GM18511 (cell line): ENCODE results near the gene ADGRV1.
"Not testable (repeated sequence)": the region's sequence is repeated elsewhere in the genome, so short reads cannot be mapped to it uniquely, and the experiment has no call there.

Source experiments
- ATAC-seq: cut with Tn5 transposase; IDR thresholded peaks from one replicate; pipeline ENCODE4 v1.9.1; 2021; ENCODE audit warnings: mild to moderate bottlenecking, moderate library complexity; ENCODE audit not compliant: unreplicated experiment

Gene ADGRV1

DNA sequence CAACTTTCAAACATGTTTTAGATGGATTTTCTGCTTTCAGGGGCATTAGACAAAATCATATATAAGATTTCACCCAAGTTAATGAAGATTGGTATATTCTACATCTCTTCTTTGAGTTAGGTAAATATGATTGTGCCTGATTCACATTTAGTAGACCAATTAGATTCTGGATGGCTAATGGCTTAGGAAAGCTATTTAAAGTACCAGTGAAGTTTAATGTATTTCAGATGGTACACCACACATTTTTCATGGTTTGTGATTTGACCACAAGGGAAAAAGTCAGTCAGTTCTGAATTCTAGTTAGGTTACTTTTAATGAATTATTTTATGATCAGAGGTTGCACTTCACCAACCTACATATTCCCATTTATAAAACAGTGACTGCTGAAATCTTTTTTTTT, 409.7 kb downstream of the ADGRV1 start:
- ATAC-seq = no peak

DNA sequence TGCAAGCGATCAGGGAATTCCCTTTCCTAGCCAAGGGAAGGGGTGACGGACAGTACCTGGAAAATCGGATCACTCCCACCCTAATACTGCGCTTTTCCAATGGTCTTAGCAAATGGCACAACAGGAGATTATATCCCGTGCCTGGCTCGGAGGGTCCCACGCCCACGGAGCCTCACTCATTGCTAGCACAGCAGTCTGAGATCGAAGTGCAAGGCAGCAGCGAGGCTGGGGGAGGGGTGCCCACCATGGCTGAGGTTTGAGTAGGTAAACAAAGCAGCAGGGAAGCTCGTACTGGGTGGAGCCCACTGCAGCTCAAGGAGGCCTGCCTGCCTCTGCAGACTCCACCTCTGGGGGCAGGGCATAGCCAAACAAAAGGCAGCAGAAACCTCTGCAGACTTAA, 411.3 kb downstream of the ADGRV1 start:
- ATAC-seq = not testable (repeated sequence)

DNA sequence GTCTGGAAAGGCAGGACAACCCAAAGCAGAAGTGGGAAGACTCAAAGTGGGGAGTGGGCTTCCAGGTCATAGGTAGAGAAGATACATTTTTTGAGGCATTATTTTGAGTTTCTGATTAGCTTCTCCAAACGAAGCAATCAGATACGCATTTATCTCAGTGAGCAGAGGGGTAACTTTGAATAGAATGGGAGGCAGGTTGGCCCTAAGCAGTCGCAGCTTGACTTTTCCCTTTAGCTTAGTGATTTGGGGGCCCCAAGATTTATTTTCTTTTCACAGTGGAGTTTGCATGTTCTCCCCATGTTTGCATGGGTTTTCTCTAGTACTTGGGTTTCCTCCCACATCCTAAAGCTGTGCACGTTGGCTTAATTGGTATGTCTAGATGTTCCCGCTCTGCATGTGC, 422.6 kb downstream of the ADGRV1 start:
- no peak for ATAC-seq

DNA sequence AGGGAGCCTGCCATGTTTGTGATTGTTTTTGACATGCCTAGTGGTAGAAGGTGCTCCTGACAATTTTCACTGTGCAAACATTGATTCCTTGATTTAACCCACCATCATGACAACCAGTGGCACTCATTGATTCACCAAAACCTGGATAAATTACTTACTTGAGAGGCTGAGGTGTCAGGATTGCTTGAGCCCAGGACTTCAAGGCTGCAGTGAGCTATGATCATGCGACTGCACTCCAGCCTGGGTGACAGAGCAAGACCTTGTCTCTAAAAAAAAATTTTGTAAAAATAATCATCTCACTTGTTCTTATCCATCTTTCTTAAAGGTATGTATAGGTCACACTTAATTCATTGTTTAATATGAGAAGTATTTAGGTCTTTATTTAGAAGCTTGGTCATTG, 423.2 kb downstream of the ADGRV1 start:
- no peak for ATAC-seq

DNA sequence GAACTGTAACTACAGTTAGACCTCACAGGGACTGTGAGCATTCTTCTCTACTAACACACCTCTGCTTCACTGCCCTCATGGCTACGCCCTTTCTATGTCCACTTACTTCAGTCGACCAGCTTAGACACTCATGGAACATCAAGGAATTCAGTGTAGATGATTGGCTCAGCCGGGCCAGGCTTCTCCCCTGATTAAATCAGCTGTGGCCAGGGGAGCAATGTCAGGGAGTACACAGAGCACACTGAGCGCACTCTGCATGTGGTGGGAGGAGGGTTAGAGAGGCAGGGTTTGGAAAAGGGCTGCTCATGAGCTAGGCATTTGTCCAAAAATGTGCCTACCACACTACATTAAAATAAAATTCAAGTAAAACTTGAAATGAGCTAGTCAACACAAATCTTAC, 424.0 kb downstream of the ADGRV1 start:
- no peak for ATAC-seq

DNA sequence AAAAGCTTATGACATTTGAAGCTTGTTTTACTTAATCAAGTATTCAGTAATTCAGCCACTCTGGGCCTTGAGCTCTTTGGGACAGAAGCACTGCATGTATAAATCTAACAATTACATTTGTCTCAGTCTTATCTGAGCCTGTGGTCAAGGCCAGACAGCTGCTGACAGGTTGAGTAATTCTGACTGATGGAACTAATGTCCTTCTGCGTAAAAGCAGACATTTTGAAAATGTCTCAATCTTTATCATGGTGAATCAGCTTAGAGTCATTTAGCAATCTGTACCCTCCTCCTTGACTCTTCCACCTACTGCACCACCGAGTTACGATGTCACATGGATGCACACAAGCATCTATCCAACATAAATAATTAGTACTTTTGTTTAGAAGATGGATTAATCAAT, 424.6 kb downstream of the ADGRV1 start:
- no peak for ATAC-seq

DNA sequence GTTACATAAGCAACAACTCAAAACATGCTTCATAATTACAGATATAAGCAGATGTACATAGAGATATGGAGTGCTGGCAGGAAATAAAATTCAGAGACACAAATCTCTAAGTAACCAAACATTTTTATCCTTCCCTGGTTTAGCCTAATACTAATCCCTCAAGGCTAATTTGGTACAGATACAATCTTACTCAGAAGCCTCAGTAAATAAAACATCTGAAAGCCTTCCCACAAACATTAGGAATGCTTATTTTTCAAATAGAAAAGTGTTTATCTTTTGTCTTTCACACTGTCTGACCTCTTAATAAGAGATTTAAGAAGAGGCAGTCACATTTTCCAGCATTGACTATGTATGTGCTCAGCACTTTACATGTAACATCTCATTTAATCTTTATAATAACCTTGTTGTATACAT, 425.1 kb downstream of the ADGRV1 start:
- ATAC-seq = no peak

DNA sequence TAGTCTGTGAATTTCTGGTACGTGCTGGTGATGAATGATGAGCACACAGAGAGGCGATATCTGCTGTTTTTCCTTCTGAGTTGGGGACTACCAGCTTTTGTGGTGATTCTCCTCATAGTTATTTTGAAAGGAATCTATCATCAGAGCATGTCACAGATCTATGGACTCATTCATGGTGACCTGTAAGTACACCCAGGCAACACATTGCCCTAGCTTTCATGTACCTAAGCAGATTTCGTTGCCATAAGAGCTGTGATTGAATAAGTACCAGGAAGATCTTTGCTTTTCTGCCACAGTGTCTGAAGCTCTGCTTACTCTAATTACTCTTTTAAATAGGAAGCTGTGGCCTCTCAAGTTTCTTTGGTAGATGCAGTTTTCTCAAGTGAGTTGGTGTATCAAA, 426.7 kb downstream of the ADGRV1 start:
- ATAC-seq = no peak

DNA sequence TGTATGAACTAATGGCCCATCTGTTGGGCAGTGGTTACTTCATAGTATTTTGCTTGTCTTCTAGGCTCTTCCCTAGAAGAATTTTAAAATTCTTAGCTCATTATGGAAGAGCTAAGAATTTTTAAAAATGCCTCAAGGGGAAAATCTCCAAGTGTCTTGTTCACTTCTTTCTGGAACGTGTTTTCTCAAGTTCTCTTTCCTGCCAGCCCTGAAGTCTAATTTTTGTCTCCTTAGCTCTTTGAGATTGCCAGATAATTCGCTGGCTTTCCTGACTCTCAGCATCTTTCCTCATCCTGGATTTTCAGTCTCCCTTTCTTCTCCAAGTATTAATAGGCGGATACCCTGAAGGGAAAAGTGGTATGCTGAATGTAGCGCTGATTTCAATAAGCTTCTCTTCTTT, 429.1 kb downstream of the ADGRV1 start:
- no peak for ATAC-seq

DNA sequence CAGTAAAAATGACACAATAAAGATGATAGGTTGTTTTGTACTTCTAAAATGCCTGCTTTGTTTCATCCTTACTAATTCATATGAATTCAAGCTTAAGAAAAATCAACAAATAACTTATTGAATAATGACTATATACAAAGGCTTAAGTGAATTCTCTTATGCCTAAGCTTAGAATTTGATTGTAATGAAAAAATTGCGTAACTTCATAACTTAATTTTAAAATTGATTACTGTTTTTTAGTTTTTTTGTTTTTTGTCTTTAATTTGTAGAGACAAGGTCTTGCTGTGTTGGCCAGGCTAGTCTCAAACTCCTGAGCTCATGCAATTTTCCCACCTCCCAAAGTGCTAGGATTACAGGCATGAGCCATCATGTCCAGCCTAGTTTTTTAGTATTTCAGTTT, 432.6 kb downstream of the ADGRV1 start:
- ATAC-seq = no peak

DNA sequence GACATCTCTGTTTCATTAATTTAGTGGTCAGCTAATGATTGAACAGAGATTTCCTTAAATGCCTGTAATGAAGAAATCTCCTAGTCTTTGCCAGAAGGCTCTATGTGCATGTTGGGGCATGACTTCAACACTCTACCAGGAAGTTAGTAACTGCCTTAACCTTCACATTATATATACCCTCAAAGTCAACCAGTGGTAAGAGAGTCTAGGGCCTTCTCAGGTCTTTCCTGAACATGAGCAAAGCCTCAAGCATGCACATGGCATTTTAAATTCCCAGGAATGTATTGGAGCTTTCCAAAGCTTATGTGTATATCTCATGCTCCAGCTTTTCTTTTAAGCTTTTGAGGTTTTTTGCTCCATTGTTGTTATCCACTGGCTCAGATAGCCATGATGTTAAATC, 436.2 kb downstream of the ADGRV1 start:
- no peak for ATAC-seq

DNA sequence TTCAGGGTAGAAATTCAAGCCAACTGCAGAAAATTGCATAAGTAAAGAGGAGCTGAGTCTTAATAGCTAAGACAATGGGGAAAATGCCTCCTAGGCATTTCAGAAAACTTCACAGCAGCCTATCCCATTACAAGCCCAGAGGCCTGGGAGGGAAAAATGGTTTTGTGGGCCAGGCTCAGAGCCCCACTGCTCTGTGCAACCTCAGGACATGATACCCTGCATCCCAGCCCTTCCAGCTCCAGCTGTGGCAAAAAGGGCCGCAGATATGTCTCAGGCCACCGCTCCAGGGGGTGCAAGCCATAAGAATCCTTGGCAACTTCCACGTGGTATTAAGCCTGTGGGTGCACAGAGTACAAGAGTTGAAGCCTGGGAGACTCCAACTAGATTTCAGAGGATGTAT, 437.5 kb downstream of the ADGRV1 start:
- ATAC-seq = no peak

DNA sequence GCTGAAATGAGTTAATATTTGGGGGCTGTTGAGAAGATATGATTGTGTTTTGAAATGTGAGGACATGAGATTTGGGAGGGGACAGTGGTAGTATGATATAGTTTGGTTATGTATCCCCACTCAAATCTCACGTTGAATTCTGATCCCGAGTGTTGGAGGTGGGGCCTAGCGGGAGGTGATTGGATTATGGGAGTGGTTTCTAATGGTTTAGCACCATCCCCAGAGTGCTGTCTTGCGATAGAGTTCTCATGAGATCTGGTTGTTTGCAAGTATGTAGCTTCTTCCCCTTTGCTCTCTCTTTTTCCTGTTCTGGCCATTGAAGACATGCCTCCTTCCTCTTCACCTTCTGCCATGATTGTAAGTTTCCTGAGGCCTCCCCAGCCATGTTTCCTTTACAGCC, 438.5 kb downstream of the ADGRV1 start:
- ATAC-seq = no peak

DNA sequence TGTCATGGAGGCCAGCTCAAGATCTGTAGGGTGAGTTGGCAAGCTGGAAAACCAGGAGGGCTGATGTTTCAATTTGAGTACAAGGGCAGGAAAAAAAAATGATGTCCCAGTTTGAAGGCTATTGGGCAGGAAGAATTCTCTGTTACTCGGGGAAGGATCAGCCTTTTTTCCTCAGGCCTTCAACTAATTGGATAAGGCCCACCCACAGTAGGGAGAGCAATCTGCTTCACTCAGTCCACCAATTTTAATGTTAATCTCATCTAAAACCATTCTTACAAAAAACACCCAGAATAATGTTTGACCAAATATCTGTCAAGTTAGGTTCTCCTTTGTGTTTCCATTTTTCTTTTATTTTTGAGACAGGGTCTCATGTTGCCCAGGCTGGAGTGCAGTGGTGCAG, 442.1 kb downstream of the ADGRV1 start:
- no peak for ATAC-seq

DNA sequence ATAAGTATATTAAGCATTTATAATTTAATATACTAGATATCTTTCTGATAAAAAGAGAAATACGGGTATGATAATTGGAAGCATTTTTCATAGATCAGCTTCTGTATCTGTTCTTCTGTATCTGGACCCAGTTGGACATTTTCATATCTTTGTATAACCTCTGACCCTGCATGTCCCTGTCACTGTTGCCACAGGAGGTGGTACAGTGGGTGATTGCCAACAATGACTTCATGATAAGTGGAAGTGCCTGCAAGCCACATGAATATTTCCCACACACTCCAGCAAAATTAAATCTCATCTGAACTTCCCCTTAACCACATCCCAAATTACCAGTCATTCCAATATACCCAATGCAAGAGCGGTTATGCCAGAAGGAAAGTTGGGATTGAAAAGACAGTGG, 448.1 kb downstream of the ADGRV1 start:
- no peak for ATAC-seq

DNA sequence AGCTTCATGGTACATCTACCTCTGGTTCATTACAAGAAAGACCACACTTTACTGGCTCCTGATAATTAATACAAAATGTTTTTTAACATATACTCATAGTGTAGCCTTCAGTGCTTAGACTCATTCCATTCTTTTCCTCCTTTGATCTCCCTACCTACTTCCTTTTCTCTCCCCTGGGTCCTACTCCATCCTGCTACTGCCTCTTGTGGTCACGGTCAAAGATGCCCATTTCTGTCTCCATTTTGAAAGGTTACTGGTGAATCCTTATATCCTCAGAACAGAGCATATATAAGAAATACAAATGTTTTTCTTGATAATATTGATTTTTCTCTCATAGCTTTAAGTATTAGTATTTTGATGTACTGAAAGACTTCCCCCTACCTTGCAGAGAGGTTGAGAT, 448.7 kb downstream of the ADGRV1 start:
- no peak for ATAC-seq

DNA sequence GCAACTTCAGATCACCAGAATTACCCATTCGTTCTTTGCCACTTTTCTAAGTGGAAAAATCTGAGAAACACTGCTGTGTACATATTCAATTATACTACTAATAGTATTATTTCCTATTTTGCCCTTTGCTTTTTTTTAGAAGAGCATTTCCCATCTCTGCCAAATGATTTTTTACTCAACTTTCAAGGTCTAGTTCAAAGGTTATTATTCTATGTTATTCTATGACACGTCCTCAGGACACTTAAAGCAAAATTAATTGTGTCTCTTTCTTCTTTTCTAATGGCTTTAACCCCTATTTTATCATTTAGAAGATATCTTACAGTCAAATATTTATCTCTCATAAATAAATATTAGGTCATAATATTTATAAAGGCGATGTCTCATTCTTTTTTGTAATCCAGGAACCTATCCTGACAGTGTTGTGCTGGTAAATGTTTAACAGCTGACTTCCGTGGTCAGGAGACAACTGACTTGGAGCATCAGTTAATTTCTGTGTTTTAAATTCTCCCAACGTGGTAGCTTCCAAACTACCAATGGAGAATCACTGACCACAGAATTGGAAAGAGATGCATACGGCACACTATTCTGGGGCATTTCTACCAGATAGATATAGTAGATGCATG, 449.3 kb downstream of the ADGRV1 start:
- ATAC-seq = no peak

DNA sequence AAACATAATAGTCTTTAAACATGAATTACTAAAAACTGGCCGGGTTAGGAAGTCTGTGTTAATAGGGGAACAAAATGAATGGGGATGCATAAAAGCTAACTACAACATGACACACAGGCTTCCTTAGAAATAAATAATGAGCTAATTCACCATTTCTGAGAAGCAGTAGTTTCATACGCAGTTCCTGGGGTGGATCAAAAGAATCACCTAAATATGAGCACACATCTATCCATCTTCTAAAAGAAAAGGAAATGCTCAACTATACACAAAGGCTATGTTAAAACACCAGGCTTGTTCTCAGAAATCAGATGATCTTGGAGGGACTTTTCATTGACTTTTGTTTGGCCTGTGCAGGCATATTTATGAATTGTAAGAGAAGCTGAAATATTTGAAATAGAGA, 451.5 kb downstream of the ADGRV1 start:
- ATAC-seq = no peak

DNA sequence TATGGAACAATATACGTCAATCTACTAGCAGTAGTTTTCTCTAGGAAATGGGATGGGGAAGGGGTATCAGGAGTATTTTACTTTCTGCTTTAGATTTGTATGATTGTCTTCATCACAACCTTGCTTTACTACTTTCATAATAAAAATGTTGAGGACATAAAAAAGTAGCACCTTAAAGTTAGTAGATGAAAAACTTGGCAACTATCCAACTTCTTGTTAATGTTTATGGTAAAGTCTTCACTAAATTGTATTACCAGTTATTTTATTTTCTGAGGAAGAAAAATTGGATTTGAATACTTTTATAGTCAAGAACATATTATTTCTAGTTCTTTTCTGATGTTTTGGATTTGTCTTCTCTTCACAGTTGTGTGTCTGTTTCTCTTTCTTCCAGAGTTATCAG, 452.4 kb downstream of the ADGRV1 start:
- no peak for ATAC-seq

DNA sequence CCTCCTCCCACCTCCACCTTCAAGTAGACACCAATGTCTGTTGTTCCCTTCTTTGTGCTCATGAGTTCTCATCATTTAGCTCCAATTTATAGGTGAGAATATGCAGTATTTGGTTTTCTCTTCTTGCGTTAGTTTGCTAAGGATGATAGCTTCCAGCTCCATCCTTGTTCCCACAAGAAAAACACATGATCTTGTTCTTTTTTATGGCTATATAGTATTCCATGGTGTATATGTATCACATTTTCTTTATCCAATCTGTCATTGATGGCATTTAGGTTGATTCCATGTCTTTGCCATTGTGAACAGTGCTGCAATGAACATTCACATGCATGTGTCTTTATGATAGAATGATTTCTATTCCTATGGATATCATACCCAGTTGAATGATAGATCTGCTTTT, 454.3 kb downstream of the ADGRV1 start:
- not testable (repeated sequence) for ATAC-seq

DNA sequence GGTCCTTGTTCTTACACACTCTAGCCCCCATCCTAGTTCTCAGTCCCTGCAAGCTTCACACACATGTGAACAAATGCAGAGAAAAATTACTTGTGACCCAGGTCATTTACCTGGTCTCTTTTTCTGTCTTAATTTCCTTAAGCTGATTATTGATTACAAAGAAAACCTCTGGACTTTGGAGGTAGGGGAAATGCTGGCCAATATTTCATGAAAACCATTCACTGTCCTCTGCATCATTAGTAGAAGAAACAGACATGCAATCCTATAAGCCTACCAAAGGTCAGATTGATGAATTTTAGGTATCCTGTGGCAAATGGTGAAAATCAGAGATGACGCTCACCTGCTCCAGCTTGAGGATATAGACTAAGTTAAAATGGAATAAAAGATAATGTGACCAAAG, 457.7 kb downstream of the ADGRV1 start:
- no peak for ATAC-seq

DNA sequence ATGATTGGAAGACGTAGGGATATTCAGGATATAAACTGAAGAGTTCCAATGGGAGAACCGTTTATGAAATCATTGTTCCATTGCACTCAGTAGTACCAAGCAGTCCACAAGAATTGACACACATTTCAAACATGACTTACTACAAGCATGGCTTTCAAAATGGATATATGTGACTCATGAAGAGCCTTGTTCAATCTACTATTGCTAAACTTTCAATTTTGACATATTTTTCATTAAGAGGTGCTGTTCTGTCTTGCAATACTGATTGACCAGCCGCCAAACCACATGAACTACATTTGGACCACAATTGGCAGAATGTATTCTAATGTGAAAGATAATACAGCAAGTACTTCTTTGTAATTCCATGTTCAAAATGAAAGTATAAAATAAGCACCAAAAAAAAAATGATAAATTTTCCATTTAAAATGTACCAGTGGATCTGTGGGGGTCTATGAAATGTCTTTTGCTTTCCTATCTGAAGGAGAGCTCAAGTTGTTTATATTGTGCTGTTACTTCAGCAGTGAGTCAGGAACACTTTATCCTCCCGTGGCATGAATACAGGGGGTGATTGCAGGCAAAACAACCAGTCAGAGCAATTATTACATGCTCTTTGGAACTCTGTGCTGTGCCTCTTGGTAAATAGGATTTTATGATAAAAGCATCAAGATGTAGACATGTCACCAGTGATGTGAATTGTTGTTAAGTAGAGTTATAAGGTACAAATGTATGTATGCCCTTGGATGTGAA, 458.5 kb downstream of the ADGRV1 start:
- ATAC-seq = no peak

DNA sequence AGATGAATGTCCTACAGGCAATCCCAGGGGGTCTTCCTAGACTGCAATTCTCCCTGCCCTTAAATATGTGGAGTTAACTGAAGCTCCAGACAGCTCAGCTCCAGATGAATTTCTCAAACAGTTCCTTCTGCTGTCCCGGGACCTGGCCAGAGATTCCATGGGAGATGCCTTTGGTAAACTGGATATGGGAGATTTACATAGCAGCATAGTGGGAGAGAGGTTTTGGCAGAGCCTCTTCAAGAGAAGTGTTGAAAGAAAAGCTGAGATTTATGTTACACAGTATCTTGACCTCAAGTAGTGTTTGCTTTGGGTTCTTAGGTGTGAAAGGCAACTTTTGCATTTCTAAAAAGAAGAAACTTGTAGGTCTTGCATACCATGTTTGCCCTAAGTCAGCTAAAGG, 459.6 kb downstream of the ADGRV1 start:
- no peak for ATAC-seq
